Coronary artery (tissue), 2 donors: ENCODE data around the gene PITPNC1.

Experiments
- DNase-seq: peaks from one replicate; pipeline ENCODE4 v3.0.0-alpha.2; 2017; ENCODE audit warnings: low spot score
- H3K27ac ChIP-seq, 2 donors: fragments of 200-600 bp; sonication (generic); one replicate each; pipeline ENCODE4 v1.5.1; 2016 to 2019
- H3K4me3 ChIP-seq: fragments of 200-600 bp; sonication (generic); 2 replicates; pipeline ENCODE4 v1.5.1; 2016; ENCODE audit warnings: mild to moderate bottlenecking, moderate library complexity
- TF ChIP-seq, protein P1 (sequence below): fragments of 200-600 bp; sonication (generic); IDR thresholded peaks from one replicate; pipeline ENCODE4 v1.5.1; 2019; ENCODE audit warnings: antibody characterized with exemption

The PITPNC1 gene

DNA sequence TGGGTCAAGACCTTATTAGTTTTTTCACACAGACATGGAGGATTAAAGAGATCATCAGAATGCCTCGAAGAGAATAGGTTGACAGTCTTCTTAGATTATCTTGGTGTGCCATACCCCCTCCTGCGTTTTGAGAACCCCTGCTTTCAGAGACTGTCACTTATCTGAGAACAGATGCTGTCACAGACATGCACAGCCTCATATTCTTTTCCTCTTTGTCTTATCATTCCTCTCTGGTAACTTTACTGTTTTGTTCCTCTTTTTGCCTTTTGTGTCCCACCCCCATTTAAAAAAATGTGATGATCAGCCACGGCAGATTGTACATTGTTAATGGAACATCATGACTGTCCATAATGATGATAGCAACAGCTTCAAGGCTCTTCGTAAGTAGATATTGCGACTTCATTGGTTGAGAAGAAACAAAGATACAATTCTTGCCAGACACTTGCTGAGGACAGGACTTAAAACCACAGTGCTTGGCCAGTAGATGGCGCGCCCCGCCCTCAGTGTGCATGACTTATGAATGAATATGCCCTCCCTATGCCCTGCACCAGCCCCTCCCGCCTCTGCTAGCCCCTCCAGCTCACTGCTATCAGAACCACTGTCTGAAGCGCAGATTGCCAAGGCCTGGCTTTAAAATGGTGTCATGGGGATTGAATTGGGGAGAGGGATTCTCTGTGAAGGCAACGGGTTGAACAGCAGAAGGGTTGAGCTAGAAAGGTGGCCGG lies 2.6 kb upstream of the PITPNC1 start:
- peak; percentile 82 for DNase-seq
- no peak overlapping the region for H3K4me3 ChIP-seq
- TF ChIP-seq, protein P1, sequence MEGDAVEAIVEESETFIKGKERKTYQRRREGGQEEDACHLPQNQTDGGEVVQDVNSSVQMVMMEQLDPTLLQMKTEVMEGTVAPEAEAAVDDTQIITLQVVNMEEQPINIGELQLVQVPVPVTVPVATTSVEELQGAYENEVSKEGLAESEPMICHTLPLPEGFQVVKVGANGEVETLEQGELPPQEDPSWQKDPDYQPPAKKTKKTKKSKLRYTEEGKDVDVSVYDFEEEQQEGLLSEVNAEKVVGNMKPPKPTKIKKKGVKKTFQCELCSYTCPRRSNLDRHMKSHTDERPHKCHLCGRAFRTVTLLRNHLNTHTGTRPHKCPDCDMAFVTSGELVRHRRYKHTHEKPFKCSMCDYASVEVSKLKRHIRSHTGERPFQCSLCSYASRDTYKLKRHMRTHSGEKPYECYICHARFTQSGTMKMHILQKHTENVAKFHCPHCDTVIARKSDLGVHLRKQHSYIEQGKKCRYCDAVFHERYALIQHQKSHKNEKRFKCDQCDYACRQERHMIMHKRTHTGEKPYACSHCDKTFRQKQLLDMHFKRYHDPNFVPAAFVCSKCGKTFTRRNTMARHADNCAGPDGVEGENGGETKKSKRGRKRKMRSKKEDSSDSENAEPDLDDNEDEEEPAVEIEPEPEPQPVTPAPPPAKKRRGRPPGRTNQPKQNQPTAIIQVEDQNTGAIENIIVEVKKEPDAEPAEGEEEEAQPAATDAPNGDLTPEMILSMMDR: peak; percentile 71

DNA sequence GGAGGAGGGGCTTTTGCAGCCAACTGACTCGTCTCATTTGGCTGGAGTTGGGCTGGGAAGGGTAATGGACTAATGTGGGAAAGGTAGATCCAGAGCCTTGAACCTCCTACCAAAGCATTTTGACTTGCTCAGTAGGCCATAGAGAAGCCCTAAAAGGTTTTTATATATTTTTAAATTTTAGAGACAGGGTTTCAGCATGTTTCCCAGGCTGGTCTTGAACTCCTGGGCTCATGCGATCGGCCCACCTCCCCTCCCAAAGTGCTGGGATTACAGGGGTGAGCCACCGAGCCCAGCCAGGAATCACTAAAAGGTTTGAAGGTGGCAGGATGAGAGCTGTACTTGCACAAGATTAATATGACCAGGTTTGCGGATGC lies 2.0 kb upstream of the PITPNC1 start:
- Histone ChIP-seq H3K27ac (no peak overlapping the region), H3K4me3 (no peak overlapping the region)
- TF ChIP-seq, protein P1: no peak
- no peak for DNase-seq

More for the DNA sequence above, 2.6 kb upstream of the PITPNC1 start:
- H3K27ac ChIP-seq: no peak overlapping the region

DNA sequence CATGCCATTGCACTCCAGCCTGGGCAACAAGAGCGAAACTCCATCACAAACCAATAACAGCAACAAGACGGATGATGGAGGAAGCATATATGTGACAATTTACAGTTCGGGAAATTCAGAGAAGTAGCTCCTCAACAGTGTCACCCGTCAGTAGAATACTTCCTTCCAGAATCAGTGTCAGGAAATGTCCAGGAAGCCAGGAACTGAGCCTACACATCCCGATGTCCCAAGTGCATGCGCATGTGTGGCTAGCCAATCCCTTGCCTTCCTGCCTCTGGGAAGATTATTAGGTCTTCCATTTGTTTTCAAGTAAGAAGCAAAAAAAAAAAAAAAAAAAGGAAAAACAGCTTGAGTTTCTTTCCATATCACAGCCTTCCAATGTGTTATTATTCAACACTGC lies 1.4 kb upstream of the PITPNC1 start:
- no peak overlapping the region for H3K27ac ChIP-seq
- DNase-seq: no peak
- TF ChIP-seq, protein P1: no peak
- H3K4me3 ChIP-seq: no peak overlapping the region

DNA sequence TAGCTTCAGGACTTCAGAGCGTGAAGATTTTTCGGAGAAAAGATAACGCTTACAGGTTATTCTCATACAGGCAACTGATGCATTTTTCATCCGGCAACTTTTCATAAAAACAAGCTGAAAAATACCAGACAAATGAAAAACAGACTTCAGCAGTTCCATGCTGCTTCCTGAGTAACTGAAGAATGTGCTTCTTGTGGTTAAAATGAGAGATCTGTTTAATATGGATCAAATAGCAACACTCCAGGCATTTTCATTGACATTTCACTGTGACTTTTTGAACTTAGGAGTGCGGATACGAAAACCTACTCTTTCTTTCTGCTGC lies 705 bp upstream of the PITPNC1 start:
- peak overlapping the region; percentile 88 for H3K4me3 ChIP-seq
- peak overlapping the region in 1 of 2 donors; percentile 94 for H3K27ac ChIP-seq
- TF ChIP-seq, protein P1: no peak
- DNase-seq: no peak

DNA sequence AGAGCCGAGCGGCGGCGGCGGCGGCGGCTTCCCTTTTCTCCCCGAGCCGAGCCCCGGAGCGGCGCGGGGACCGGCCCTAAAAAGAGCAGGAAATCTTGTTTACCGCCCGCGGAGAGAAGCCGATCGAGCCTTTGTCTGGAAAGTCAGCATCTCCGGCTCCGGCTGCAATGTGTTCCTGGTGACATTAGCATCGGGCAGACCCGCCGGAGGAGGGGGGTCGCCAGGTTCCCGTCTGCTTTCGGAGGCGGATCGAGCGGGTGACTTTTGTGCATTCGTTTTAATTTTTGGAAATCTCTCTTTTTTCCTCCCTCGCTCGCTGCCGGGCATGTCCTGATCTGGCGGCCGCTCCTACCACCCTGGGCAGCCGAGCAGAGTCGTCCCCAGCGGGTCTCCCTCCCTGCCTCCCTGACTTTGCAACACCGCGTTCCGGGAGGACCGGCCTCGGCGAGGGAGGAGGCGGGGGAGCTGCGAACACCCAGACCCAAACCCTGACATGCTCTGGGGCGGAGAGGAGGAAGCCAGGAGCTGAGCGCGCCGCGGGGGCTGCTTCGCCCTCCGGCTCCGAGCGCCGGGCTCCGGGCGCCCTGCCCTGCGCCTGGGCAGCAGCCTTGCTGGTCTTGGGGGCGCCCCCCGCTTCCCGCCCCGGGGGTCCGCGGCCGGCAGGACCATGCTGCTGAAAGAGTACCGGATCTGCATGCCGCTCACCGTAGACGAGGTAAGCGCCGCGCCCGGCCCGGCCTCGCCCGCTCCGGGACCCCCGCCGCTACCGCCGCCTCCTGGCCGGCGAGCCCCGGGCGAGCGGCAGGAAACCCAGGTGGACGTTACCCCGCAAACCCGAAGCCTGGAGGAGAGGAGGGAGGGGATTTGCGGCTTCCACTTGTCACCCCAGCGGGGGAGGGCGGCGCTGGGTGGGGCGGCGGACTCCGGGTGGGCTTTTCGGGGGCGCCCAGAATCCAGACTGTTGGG lies 690 bp downstream of the PITPNC1 start:
- H3K27ac ChIP-seq: peak overlapping the region; percentile 83 to 94
- TF ChIP-seq, protein P1: no peak
- DNase-seq: peak; percentile 81
- peak overlapping the region; percentile 88 for H3K4me3 ChIP-seq

DNA sequence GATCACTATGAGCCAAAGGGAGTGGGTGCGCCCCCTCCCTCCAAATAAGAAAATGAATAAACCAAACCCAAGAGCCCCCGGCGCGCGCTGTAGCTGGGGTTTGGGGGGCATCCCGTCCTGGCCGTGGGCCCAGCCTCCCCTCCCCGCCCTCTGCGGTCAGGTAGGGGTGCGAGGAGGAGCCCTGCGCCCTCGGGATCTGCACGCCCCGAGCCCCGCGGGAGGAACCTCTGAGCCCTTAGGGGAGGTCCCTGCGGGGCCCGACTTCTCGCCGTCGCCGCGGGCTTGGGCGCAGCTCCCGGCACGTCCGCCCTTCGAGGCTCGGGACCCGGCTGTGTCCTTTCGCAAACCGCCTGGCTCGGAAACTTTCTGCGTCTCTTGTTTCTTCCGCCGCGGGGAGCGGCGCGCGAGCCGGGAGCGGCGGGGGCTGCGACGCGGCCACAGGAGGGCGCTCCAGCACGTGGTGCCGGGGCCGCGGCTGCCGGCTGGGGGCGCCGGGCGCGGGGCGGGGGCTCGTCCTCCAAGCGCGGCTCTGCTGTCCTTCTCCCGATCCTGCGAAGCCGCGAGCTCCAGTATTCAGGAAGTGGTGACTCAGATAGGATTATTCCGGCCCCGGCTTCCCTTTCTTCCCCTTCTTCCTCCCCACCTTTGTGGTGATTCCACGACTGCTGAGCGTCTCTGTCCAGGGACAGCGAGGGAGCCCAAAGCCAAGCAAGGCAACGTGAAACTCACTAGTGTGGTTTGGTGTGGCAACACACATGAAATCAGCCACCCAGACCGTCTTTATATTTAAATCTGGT lies 1.6 kb downstream of the PITPNC1 start:
- DNase-seq: peak; percentile 79
- TF ChIP-seq, protein P1: peak; percentile 39
- Histone ChIP-seq H3K4me3 (peak overlapping the region; percentile 88), H3K27ac (peak overlapping the region; percentile 83 to 94)
